Esophagus muscularis mucosa (tissue), 4 donors: ENCODE measurements around the gene MBD3L2. TPM values are rescaled to one million over a fixed set of nuclear protein-coding genes. Genes with fewer than 3 reads are reported as not detected.
"Not testable (repeated sequence)": the region's sequence is repeated elsewhere in the genome, so short reads cannot be mapped to it uniquely, and the experiment has no call there.

Source experiments
- DNase-seq: peaks from one replicate; pipeline ENCODE4 v3.0.0-alpha.2; 2017; ENCODE audit errors: extremely low spot score
- H3K27ac ChIP-seq, 4 donors: fragments of 200-600 bp; sonication (generic); replicated peaks in 1 of 4; 1 replicate in 3 of 4; 2 replicates in 1 of 4; pipeline ENCODE4 v1.5.1; 2016 to 2019; ENCODE audit warnings: mild to moderate bottlenecking in 1 of 4
- H3K27me3 ChIP-seq, 4 donors: fragments of 200-600 bp; sonication (generic); one replicate each; pipeline versions ENCODE4 v1.5.1 to v1.6.0; 2016 to 2019
- H3K36me3 ChIP-seq, 4 donors: fragments of 200-600 bp; sonication (generic); one replicate each; pipeline ENCODE4 v1.5.1; 2016 to 2019
- H3K4me1 ChIP-seq, 4 donors: fragments of 200-600 bp; sonication (generic); one replicate each; pipeline ENCODE4 v1.5.1; 2016 to 2019
- H3K4me3 ChIP-seq, 4 donors: fragments of 200-600 bp; sonication (generic); 1 replicate in 2 of 4; 2 replicates in 2 of 4; pipeline ENCODE4 v1.5.1; 2016 to 2019; ENCODE audit warnings: mild to moderate bottlenecking in 4 of 4, moderate library complexity in 1 of 4
- H3K9me3 ChIP-seq, 4 donors: fragments of 200-600 bp; sonication (generic); 1 replicate in 3 of 4; 2 replicates in 1 of 4; pipeline ENCODE4 v1.5.1; 2016 to 2019
- EP300 ChIP-seq: sonication (generic); formaldehyde crosslinking; IDR thresholded peaks from one replicate; pipeline ENCODE4 v1.6.1; 2017; ENCODE audit warnings: antibody characterized with exemption
- POLR2A ChIP-seq: fragments of 450-650 bp; IDR thresholded peaks from one replicate; pipeline ENCODE4 v1.6.1; 2017; ENCODE audit warnings: antibody characterized with exemption, moderate library complexity, mild to moderate bottlenecking, low read depth
- POLR2AphosphoS5 ChIP-seq, 2 donors: sonication (generic); formaldehyde crosslinking; IDR thresholded peaks; one replicate each; pipeline ENCODE4 v1.6.1; 2017; ENCODE audit warnings: antibody characterized with exemption in 2 of 2
- WGBS: methylation state at CpG from one replicate; pipeline ENCODE4 v1.1.5; 2018; 5-methylcytosine and 5-hydroxymethylcytosine counted together
- intact Hi-C: fragments of 100-400 bp; cut with DNase I; formaldehyde crosslinking; loops from one replicate; pipeline ENCODE4 v1.15.1; 2023
- total RNA-seq, 4 donors: library from RNA; depleted of rRNA; stranded (reverse); fragments of >200 nt; gene quantifications; one replicate each; pipeline versions ENCODE4 v1.1.0 to v1.2.1, GENCODE V29; 2016
- TF ChIP-seq, protein P1 (sequence below), 3 experiments: fragments of 200-600 bp in 2 of 3; fragments of 450-650 bp in 1 of 3; sonication (generic) in 2 of 3; IDR thresholded peaks; one replicate each; pipeline ENCODE4 v1.5.1; 2017 to 2019; ENCODE audit warnings: antibody characterized with exemption in 3 of 3, mild to moderate bottlenecking in 2 of 3, moderate library complexity in 1 of 3

The MBD3L2 gene
- not detected for total RNA-seq

DNA sequence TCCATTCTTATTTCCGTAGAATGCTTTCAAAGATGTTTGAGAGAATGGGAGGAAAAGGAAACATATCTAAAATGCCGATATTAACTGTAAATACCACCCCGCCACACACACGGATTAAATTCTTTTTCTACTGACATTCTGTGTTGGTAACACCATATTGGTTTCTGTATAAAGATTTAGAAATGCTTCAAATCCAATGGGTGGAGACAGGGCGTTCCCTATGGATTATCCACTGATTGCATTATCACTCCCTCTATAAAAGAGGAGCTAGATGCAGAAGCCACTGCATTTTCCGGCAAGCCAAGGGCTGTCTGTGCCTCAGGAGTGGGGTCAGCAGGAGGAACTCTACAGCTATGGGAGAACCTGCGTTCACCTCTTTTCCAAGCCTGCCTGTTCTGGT, at the start of gene MBD3L2:
Gene MBD3L2 (plus strand): TSS at position 301 of the 400 bp plus-strand sequence. CDS start 53 bp downstream, at position 354.
- H3K9me3 ChIP-seq, H3K4me3 ChIP-seq, H3K36me3 ChIP-seq, intact Hi-C loops, H3K27ac ChIP-seq, H3K27me3 ChIP-seq, H3K4me1 ChIP-seq, DNase-seq: not testable (repeated sequence)
- WGBS: no CpG with 5 or more reads among the region's 7 CpGs

DNA sequence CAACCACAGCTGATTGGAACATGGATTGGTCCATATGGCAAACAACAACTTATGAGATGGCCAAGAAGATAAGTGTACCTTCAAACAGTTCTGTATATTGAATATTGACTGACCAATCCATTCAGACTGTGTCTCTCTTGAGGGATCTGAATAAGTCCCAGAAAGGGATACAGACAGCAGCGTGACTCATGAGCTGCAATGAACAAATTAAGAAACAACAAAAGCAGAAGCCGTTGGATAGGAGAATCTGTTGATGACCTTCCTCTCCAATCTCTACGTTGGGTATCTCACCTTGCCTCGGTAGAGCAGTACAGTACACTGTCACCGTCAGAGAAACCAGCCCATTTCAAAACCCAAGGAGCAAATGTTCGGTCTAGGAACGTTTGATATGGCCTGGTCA, 49.2 kb upstream of the MBD3L2 start:
- Histone ChIP-seq H3K4me3 (no peak overlapping the region), H3K36me3 (no peaks in the 10 kb centered on the region), H3K27ac (no peak overlapping the region), H3K27me3 (peaks cover 0 to 10% (median 0%) of the 10 kb centered on the region in 4 donors), H3K9me3 (no peaks in the 10 kb centered on the region), H3K4me1 (no peaks in the 10 kb centered on the region)
- intact Hi-C loops: no loop called here
- TF ChIP-seq POLR2A (no peak), POLR2AphosphoS5 (IDR thresholded peaks at IDR 0.05) (no peak), EP300 (no peak)
- TF ChIP-seq, protein P1, sequence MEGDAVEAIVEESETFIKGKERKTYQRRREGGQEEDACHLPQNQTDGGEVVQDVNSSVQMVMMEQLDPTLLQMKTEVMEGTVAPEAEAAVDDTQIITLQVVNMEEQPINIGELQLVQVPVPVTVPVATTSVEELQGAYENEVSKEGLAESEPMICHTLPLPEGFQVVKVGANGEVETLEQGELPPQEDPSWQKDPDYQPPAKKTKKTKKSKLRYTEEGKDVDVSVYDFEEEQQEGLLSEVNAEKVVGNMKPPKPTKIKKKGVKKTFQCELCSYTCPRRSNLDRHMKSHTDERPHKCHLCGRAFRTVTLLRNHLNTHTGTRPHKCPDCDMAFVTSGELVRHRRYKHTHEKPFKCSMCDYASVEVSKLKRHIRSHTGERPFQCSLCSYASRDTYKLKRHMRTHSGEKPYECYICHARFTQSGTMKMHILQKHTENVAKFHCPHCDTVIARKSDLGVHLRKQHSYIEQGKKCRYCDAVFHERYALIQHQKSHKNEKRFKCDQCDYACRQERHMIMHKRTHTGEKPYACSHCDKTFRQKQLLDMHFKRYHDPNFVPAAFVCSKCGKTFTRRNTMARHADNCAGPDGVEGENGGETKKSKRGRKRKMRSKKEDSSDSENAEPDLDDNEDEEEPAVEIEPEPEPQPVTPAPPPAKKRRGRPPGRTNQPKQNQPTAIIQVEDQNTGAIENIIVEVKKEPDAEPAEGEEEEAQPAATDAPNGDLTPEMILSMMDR (IDR thresholded peaks at IDR 0.05): no peak
- DNase-seq: no peak
- 68% methylated on average over 7 of the region's 7 CpGs for WGBS

DNA sequence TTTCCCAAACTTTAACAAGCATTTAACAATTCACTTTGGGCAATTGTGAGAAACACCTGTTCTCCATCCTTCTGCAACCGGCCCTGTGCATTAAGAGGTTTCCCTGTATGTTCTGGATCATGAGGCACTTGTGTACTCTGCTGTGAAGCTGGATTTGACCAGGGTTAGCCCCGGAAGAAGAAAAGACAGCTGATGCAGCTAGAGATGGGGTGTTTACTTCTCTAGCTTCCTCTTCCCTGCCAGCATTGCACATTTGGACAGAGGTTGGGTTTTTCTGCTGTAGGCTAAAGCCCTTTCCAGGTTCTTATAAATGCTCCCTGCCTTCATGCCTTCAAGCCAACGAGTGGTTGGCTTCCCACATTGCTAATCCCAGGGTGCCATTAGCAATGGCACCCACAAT, 48.8 kb upstream of the MBD3L2 start:
- Histone ChIP-seq H3K27me3 (peaks cover 0 to 10% (median 0%) of the 10 kb centered on the region in 4 donors), H3K9me3 (no peaks in the 10 kb centered on the region), H3K4me3 (no peak overlapping the region), H3K27ac (no peak overlapping the region), H3K4me1 (no peaks in the 10 kb centered on the region), H3K36me3 (no peaks in the 10 kb centered on the region)
- intact Hi-C loops: no loop called here
- WGBS: 55% methylated on average over 3 of the region's 3 CpGs
- TF ChIP-seq POLR2A: no peak
- TF ChIP-seq, protein P1 (IDR thresholded peaks at IDR 0.05): no peak
- no peak for TF ChIP-seq POLR2AphosphoS5 (IDR thresholded peaks at IDR 0.05)
- no peak for TF ChIP-seq EP300
- no peak for DNase-seq

DNA sequence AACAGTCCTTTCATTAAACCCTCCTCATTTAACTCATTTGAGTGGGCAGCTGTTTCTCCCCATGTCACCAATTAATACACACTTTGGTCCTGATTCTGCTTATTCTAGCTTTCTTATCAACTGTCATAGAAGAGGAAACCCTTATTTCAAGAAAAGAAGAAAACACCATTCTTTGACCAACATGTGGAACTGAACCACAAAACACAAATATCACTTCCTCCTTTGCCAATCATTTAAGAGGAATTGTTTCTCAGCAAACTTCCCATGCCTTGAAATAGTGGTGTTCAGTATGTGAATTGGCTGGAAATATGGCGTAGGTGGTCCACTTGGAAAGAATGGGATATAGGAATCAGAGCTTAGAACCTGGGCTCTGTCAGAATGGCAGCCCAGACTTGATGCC, 48.3 kb upstream of the MBD3L2 start:
- Histone ChIP-seq H3K4me3 (no peak overlapping the region), H3K9me3 (no peaks in the 10 kb centered on the region), H3K27ac (no peak overlapping the region), H3K27me3 (peaks cover 0 to 10% (median 0%) of the 10 kb centered on the region in 4 donors), H3K36me3 (no peaks in the 10 kb centered on the region), H3K4me1 (no peaks in the 10 kb centered on the region)
- TF ChIP-seq, protein P1 (IDR thresholded peaks at IDR 0.05): no peak
- TF ChIP-seq EP300: no peak
- WGBS: 91% methylated on average over 1 of the region's 1 CpG
- intact Hi-C loops: no loop called here
- no peak for DNase-seq

DNA sequence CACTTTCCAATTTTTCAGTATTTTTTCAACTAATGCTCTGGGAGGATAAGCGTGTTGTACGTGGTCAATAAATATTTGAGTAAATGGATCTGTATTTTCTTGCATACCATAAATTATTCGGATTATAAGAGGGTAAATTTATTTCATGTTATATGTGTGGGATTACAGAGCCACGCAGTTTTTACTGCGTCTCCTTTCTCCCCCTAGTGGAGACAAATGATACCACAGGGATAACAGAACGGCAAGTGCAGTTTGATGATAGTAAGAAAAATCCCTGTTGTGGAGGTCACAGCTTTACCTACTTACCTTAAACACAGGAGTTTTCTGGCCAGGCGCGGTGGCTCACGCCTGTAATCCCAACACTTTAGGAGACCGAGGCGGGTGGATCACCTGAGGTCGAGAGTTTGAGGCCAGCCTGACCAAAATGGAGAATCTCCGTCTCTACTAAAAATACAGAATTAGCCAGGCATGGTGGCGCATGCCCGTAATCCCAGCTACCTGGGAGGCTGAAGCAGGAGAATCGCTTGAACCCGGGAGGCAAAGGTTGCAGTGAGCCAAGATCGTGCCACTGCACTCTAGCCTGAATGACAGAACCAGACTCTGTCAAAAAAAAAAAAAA, 44.7 kb upstream of the MBD3L2 start:
- DNase-seq: no peak
- no peak overlapping the region for H3K4me3 ChIP-seq
- intact Hi-C loops: no loop called here
- no peaks in the 10 kb centered on the region for H3K36me3 ChIP-seq
- peaks cover 0 to 10% (median 0%) of the 10 kb centered on the region in 4 donors for H3K27me3 ChIP-seq
- no peak for TF ChIP-seq POLR2A
- TF ChIP-seq, protein P1 (IDR thresholded peaks at IDR 0.05): no peak
- TF ChIP-seq POLR2AphosphoS5 (IDR thresholded peaks at IDR 0.05): no peak
- TF ChIP-seq EP300: no peak
- H3K27ac ChIP-seq: no peak overlapping the region
- 85% methylated on average over 18 of the region's 18 CpGs for WGBS
- H3K9me3 ChIP-seq: no peaks in the 10 kb centered on the region
- no peaks in the 10 kb centered on the region for H3K4me1 ChIP-seq
